HG03442 (cell line): ENCODE measurements around the gene BPTF.
"Not testable (repeated sequence)": the region's sequence is repeated elsewhere in the genome, so short reads cannot be mapped to it uniquely, and the experiment has no call there.

Experiments used
- ATAC-seq: cut with Tn5 transposase; IDR thresholded peaks from one replicate; pipeline ENCODE4 v1.9.1; 2021; ENCODE audit warnings: mild to moderate bottlenecking, moderate library complexity; ENCODE audit not compliant: unreplicated experiment

Gene BPTF

DNA sequence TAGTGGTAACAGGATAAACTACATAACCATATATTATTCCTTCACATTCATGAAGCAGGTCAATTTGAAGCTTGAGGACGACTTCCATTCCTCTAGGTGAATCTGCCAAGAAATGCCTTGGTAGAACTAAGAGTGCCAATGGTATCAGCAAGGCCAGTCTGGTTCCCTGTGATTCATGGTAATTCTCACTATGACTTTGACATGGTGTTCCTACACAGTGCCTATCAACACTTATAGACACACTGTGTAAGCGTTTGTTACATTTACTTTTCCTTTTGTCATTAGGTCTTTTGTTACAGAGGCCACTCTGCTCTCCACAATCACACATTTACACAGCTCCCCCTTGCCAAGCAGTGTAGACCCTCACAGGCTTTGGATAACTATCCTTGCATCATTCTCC lies 136.9 kb downstream of the BPTF start:
- ATAC-seq: not testable (repeated sequence)

DNA sequence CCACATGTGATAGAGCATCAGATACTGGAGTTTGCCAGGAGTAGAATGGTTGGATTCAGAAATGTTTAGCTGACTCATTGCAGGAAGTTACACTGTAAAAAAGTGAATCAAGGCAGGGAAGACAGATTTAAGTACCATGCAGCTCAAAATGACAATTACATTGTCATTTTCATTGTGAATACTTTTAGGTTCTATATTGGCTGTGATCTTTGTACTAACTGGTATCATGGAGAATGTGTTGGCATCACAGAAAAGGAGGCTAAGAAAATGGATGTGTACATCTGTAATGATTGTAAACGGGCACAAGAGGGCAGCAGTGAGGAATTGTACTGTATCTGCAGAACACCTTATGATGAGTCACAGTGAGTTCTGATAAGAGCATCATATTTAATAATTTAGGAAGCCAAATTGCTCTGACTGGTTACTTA lies 137.9 kb downstream of the BPTF start:
- ATAC-seq: not testable (repeated sequence)

DNA sequence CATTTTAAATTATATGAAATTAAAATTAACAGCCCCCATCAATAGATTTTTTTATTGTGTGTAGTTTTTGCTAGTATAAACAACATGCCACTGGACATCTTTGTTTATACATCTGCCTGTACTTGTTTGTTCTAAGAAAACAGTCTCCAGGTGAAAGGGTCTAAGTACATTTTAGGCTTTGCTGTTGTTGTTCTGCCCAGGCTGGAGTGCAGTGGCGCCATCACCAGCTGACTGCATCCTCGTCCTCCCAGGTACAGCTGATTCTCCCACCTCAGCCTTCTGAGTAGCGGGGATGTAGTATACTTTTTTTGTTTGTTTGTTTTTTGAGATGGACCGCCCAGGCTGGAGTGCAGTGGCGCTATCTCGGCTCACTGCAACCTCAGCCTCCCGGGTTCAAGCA lies 145.5 kb downstream of the BPTF start:
- no peak for ATAC-seq

DNA sequence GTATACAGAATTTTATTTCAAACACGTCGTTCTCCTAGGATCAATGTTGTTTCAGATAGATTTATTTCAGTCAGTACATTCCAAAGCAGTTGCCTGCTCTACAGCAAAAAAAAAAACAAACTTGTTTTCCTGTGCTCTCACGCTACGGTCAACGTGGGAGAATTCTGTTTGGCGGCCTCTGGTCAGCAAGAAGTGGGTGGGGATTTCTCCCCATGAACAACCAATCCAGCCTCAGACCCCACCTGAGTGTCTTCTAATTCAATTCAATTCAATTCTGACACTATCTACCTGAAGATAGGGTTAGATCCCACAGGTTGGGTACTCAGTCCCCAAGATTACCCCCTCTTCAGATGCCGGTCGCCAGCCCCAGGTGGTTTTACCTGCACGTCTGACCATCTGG lies 148.9 kb downstream of the BPTF start:
- no peak for ATAC-seq

DNA sequence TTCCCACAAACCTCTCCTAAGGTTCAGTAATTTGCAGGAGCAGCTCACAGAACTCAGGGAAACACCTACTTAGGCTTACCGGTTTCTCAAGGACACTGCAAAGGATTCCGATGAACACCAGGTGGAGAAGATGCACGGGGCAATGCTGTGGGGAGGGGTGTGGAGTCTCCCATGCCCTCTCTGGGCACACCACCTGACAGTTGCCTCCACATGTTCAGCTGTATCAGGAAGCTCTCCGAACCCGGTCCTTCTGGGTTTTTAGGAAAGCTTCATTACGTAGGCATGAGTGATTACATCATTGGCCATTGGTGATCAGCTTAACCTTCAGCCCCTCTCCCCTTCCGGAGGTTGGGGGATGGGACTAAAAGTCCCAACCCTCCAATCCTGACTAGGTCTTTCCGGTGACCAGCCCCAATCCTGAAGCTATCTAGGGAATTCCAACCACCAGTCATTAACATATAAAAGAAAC lies 149.3 kb downstream of the BPTF start:
- ATAC-seq: no peak

DNA sequence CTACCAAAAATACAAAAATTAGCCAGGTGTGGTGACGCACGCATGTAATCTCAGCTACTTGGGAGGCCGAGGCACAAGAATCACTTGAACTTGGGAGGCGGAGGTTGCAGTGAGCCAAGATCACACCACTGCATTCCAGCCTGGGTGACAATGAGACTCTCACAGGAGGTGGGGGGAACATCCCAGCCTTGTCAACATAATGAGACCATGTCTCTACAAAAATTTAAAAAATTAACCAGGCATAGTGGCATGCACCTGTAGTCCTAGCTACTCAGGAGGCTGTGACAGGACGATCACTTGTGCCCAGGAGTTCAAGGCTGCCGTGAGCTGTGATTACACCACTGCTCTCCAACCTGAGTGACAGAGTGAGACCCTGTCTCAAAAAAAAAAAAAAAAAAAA lies 151.0 kb downstream of the BPTF start:
- ATAC-seq: not testable (repeated sequence)

DNA sequence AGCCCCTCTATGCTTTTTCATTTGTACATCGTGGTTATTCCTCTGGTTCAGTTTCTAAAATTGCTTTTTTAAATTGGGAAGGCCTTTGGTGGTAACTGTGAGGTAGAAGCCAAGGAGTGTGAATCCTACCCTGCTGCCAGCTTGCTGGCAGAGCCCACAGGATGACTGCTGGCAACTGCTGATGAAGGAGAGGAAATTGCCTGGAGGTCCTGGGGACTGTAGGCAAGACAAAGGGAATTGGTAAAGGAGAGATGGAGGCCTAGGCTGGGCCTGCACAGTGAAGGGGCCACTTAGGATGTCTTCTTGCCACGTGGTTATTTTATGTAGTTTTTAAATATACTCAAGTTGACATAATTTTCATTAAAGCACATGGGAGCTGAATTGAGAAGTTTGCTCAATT lies 155.2 kb downstream of the BPTF start:
- no peak for ATAC-seq

DNA sequence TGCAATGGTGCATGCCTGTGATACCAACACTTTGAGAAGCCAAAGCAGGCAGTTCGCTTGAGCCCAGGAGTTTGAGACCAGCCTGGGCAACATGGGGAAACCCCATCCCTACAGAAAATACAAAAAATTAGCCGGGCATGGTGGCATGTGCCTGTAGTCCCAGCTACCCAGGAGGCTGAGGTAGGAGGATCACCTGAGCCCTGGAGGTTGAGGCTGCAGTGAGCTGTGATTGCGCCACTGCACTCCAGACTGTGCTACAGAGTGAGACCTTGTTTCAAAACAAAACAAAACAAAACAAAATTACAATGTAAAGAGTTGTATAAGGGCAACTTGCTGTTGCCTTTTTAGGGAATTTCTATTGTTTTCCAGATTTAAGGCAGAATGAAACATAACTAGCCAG lies 155.6 kb downstream of the BPTF start:
- ATAC-seq: not testable (repeated sequence)

DNA sequence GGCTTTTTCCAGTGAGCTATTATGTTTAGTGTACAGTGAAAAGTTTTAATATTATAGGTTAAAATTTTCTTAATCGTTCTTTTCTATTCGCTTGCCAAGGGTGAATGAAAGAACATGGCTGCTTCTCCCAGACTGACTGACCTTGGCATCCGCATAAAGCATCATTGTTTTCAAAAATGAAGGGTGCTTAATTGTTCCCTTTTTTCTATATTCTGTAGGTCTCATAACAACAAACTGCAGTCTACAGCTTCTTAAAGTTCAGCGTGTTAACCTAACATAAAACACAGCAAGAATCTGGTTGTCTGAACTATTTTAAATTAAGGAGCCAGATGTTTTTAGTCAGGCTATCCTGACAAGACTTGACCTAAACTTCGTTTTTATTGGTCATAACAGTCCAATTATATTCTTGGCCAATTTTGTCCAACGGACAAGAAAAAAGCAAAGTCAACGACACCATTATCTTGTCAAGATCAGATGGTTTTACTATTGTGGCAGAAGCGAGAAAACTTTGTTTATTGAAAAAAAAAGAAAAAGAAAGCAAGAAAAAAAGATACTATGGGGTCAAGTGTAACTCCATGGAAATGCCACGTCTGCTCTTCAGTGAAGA lies 156.8 kb downstream of the BPTF start:
- no peak for ATAC-seq

DNA sequence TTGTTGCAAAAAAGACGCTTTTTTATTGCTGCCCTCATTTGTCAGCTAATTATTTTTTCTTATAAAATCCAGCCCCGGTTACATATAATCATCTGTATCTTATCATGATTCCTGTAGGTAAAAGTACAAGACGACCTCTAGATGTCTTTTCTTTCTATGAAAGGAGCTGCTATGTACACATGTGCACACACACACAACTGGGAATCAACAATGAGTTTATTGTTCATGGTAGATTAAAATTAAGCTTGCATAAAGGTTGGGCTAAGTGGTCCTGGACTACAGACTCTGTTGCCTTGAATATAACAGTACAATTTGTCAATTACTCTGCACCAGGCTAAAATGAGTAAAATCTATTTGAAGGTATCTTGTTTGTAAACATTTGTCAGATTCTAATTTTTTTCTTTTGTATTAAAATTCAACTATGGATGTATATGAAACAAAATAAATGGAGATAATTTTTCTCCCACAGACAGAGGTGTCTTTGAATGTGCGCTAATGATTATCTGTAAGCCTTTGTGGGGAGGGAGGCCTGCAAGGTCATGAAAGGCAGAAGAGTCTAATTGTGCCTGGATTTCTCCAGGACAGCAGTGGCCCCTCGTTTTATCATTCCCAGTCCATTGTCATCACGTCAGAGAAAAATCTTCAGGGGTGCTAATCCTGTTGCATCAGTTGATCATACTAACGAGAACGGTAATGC lies 157.5 kb downstream of the BPTF start:
- no peak for ATAC-seq

DNA sequence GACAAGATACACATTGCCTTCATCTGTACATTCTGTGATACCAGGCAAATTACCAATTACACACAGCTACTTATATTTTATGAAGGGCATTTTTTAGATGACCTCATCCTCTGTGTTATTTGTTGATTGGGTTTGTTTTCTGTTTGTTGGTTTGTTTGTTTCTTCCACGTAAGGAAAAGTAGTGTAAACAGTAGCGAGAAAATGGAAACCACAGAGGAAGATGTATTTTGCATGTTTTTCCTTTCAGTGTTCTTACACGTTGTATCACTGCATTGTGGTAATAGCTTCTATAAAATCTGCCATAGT lies 158.0 kb downstream of the BPTF start:
- no peak for ATAC-seq

DNA sequence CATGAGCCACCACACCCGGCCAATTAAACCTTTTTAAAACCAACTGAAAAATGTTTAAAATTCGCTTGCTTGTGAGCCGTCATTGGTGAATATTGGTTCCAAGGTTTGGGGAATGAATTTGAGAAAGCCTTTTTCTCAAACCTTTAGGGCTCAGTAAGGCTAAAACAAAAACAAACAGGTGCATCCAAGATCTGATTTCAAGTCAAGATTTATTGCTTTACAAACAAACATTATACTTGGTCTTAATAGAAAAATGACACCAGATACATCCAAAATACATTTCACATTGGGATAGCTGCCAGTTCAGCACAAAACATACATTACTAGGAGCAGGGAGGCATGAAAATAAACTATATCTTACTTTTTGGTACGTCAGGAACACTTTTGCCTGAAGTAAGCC lies 165.6 kb downstream of the BPTF start:
- ATAC-seq: no peak

DNA sequence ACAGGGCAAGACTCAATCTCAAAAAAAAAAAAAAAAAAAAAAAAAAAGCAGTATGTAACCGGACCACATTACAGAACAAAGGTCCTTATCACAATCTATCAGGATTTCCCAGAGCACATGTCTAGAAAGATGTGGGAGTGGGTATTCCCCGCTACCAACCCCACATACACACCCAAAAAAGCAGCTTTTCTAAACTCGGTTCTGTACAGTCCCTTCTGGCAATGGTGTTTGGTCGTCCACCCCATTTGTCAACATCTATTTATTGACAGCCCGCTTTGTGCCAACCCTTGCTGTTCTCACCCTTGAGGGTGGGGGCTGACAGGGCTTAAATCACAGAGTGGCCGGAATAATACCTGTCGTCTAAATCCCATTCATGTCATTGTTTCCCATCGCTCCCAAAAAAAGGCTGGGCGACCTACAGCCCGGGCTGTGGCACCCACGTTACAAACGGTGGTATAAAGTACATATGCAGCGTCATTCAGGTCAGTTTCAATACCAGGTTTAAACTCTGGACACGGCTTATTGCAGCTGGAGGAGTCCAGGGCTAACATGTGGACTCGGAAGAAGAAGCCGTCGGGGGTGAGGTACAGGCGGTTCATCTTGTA lies 167.3 kb downstream of the BPTF start:
- ATAC-seq: no peak

DNA sequence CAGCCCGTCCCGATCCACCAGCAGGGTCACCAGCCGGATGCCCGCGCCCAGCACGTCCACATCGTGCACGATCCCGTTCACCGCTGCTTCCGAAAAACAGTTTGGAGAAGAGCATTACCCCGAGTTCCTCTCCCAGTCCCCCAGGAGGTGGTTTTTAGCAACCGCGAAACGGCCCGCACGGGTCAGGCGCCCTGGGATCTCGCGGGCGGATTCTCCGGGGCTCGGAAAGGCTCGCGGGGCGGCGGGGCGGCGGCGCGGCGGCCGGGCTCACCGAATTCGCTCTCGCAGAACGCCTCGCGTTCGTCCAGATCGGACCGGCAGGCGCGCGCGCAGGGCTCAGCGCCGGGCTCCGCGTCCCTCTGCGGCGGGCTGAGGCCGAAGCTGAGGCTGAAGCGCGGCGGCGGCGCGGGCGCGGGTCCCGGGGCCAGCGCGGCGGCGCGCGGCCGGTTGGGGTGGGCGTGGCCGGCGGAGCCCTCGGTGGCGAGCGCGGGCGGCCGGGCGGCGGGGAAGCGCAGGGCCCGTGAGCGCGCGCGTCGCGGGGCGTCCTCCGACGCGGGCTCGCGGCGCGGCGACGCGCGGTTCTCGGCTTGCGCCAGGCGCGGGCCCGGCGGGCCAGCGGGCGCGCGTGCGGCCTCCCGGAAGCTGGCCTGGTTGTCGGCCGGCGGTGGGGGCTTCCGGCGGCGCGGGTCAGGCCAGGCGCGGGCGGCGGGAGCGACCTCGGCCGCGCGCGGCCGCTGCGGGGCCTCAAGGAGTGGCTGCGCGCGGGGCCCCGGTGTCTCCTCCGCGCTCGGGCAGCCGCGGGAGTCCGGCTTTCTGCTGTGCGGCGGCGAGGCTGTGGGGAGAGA lies 168.1 kb downstream of the BPTF start:
- ATAC-seq: peak; percentile 76

DNA sequence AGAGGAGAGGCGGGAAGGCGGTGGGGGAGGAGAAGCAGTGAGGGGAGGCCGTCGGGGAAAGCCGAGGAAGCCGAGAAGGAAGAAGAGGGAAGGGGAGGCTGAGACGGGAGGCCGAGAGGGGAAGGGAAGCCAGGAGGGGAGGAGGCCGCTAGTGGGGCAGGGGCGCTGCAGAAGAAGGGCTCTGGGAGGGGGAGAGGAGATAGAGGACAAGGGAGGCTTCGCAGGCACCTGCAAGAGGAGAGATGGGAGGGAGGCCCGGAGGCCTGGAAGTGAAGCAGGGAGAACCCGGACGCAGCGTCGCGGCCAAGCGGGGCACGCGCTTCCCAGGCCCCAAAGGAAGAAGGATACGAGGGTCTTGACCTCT lies 168.7 kb downstream of the BPTF start:
- no peak for ATAC-seq

DNA sequence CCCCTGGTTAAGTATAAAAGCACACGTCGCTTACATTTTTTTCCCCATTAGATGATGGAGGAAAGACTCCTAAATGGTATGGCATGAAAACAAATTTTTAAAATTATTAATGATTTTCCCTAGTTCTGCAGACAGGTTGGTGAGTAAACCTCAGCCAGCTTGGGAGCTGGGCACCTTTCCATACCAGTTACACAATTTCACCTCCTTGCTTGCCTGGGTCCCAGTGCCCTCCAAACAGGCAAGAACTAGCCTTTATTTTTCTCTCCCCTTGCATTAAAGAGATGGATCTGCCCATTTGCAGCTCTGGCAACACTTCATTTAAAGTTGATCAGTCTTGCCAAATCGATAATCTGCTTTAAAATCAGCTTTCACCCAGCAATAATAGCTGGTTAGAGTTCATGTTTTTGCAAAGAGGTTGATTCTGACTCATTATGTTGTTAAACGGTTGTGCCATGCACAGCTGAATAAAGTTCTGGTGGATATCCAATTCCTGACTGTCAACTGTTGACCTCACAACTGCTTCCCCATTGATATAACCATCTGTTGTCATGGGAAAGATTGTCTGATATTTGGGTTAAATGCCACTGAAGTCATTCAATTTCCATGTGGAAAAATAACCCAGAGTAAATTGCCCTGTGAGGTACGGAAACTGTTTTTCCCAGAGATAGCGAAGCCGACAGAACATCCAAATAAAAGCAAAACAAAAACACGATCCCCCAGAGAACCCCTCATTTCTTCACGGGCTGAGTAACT lies 169.7 kb downstream of the BPTF start:
- ATAC-seq: no peak

DNA sequence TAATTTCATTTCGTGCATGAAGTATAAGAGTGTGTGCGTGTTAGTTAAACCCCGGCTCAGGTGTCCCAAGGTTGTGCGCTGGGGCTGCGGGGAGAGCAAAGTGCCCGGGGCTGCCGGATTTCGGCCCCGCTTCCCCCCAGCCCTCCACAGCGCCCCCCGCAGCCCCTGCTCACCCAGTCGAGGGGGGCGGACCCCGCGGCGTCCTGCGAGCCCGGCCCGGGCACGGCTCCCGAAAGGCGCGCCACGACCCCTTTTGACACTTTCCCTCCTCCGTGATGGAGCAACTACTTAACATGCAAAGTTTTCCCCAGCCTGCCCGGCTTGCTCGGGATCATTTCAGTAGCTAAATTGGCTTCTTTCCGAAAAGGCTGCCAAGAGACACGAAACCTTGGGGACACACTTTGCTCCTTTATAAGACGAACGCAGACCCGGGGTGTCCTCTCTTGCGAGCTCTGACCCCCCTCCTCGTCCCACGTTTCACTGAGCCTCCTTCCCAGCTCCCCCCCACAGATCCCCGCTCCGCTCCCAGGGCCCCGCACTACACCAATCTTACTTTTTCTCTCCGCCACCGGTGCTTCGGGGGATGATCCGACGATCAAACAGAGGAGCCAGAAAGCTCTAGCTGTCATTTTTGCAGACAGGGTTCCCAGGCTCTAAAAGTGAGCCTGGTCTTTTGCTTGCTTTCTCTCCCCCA lies 170.4 kb downstream of the BPTF start:
- ATAC-seq: no peak

DNA sequence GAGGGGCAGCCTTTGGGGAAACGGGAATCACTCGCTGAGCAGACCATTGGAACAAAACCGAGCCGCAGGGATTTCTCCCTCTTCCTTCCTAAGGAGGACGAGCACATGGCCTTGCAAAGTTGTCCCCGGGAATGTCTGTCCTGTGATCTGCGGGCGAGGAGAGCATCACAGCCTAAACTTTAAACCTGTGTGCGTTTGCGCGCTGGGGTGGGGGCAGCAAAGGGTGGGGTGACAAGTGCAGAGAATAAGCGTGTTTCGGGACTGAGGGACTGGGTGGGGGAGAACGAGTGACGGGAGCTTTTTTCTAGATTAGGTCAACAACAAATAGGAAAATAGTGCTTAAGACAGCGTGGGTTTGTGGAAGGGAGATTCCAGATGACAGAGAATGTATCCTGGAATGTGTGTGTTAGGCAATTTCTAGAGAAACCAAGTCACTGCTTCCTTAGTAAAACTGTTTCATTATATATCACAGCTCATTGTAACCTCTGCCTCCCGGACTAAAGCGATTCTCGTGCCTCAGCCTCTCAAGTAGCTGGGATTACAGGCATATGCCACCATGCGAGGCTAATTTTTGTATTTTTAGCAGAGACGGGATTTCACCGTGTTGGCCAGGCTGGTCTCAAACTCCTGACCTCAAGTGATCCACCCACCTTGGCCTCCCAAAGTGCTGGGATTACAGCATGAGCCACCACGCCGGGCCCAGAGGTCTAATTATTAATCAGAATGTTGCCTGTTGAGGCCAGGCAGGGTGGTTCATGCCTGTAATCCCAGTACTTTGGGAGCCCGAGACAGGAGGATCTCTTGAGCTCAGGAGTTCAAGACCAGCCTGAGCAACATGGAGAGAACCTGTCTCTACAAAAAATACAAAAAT lies 171.2 kb downstream of the BPTF start, which contains the start of gene C17orf58:
Gene C17orf58, minus strand, starts transcription at position 169 of the 871 bp plus-strand sequence. CDS start 271 bp downstream, outside the sequence.
- not testable (repeated sequence) for ATAC-seq

DNA sequence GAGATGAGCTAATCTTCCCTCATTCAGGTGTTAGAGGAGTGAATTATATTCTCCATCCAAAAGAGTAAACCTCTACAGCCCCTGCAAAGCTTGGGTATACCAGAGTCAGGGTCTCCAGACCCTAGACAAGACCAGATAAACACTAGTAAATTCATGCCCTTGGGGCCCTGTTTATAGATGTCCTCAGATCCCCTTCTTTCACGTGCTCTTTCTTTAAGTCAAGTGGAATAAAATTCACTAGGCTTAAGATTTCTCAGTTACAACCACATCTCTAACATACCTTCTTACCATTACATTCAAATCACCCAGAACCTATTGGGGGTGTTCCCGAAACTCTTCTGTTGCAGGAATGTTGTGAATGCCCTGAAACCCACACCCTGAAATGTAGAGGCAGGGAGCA lies 173.2 kb downstream of the BPTF start:
- no peak for ATAC-seq
